NCI-H2107 (cell line): ENCODE results near the gene MTRFR.
A peak's percentile ranks its signal among the peaks of the same experiment; 100 is the strongest.
"Not testable (repeated sequence)": the region's sequence is repeated elsewhere in the genome, so short reads cannot be mapped to it uniquely, and the experiment has no call there.

ENCODE experiments used
- DNase-seq: peaks from one replicate; lab custom pipeline; 2025; lab: John Stamatoyannopoulos, UW

The MTRFR gene

GRCh38 chr12:123232807-123233504, at the start of gene MTRFR, which contains the start of gene MPHOSPH9:
MTRFR (plus strand) TSS chr12:123233436; CDS start chr12:123253675, 20,239 bp downstream.
MPHOSPH9 (minus strand) TSS chr12:123233141; CDS start chr12:123230364, 2,777 bp downstream.
- DNase-seq, result peak; percentile 99

DNA sequence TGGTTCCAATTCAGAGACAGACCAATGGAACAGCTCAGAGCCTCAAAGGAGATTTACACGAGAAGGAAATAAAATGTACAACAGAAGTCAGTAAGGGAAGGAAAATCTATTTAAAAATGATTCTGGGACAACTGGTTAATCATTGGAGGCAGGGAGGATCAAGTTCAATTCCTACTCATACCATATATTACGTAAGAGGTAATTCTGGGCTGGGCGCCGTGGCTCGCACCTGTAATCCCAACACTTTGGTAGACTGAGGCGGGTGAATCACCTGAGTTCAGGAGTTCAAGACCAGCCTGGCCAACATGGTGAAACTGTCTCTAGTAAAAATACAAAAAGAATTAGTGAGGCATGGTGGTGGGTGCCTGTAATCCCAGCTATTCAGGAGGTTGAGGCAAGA, 45.6 kb upstream of the MTRFR start:
- DNase-seq, result no peak

- no peak for DNase-seq
Observed at GRCh38 chr12:123199936-123200335, 33.3 kb upstream of the MTRFR start.

GRCh38 chr12:123200414-123200813, 32.8 kb upstream of the MTRFR start:
- no peak for DNase-seq

- DNase-seq, result not testable (repeated sequence)
Observed at GRCh38 chr12:123206794-123207193, 26.4 kb upstream of the MTRFR start.

- not testable (repeated sequence) for DNase-seq
Observed at GRCh38 chr12:123207815-123208214, 25.4 kb upstream of the MTRFR start.

DNA sequence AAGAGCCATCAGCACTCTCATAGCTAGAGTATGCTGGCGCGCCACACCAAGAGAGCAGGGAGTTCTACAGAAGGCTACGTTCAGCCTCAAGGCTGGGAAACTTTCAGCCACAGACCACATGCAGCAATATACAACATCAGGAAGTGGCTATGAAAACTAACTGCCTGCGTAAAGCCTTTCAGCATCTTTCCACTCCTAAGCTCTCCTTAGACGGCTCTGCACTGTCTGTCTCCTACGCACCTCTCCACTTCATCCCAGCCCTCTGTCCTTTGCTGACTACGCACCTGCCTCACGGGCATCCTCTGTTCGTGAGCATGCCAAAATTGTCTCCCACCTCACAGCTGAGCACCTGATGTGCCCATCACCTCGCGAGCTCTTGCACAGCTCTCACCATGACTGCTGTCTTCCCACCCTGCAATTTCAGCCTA, 10.0 kb upstream of the MTRFR start:
- no peak for DNase-seq

DNA sequence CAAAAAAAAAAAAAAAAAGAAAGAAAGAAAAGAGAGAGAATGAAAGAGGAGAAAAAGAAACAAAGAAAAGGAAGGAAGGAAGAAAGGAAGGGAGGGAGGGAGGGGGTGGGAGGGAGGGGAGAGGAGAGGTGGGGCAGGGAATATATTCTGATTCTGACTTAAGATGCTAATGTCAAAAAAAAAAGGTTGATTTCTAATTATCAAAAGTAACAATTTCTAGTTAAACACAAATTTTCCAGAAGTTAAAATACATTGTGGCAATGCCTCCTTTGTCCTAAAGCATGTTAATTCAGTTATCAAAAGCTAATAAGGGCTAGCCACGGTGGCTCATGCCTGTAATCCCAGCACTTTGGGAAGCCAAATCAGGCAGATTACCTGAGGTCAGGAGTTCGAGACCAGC, 7.8 kb upstream of the MTRFR start:
- DNase-seq, result no peak

DNA sequence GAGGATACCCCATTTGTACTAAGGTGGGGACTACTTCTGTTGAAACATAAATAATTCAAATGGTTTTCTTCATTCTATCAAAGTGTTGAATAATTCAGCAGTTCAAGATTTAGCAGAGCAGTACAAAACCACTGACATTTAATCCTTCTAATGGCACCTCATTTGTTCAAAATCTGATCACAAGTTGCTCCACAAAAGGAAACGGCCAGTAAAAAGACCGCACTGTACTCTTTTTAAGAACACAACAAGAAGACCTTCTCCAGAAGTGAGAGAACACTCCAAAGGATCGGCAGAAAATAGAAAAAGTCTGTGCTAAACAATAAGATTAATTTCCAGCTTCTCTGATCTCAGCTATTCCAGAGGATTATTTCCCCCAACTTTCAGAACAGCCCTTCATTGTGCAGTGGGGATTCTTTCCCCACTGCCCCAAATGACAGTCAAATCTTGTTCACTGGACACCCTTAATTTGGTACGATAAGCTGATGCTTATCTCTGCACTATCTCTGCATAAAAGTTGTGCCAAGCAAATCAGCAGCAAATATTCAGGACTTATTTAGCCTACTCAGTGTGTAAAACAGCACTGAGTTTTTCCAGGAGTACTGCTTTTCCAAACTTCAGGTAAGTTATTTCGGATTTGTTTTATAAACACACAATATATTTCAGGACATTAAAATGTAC, 5.5 kb upstream of the MTRFR start:
- DNase-seq, result no peak

DNA sequence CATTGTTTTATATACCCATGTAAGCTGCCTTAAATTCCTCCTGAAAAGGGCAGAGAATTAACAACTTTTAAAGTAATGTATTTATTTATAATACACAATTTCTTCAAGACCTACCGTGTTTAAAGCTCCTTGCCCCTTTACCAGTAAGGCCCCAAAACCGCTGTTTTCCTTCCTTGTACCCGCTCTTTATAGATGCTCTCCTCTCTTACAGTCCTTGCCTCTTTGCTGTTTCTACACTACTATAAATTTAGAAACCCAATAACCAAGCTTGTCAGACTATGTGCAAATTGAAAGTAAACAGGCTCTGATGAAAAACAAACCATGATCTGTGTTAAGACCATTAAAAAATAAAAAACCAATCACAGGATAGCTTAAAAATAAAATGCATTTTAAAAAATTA, 4.2 kb upstream of the MTRFR start:
- DNase-seq, result no peak

DNA sequence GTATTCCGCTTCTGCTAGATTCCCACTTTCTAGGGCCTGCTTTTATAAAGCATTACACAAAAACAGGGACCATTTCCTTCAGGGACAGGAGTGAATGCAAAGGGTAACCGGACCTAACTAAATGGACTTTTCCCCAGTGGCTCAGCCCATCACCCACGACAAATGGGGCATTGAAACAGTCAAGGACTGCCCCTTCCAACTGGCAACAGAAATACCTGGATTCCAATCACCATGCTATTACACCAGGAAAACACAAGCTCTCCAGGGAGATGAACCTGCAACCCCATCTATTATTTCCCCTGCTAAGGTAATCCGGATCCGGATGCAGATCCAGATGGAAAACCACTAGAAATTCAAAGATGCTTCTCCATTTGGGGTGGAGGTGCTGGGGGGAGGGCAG, 1.3 kb upstream of the MTRFR start:
- DNase-seq, result no peak

DNA sequence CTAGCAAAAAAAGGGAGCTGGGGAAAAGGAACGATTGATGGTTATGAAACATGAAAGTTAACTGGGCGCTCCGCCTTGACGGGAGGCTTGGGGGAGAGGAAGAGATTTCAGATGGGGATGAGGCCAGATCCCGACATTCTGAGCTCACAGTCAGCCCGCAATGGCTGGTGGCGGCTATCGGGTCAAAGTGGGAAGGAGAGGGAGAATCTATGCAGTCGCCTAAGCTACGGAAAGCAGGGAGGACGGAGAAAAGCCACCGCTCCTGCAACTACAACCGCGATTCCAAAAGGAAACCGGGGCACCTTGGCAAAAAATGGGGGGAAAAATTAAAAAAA, 797 bp upstream of the MTRFR start:
- no peak for DNase-seq

DNA sequence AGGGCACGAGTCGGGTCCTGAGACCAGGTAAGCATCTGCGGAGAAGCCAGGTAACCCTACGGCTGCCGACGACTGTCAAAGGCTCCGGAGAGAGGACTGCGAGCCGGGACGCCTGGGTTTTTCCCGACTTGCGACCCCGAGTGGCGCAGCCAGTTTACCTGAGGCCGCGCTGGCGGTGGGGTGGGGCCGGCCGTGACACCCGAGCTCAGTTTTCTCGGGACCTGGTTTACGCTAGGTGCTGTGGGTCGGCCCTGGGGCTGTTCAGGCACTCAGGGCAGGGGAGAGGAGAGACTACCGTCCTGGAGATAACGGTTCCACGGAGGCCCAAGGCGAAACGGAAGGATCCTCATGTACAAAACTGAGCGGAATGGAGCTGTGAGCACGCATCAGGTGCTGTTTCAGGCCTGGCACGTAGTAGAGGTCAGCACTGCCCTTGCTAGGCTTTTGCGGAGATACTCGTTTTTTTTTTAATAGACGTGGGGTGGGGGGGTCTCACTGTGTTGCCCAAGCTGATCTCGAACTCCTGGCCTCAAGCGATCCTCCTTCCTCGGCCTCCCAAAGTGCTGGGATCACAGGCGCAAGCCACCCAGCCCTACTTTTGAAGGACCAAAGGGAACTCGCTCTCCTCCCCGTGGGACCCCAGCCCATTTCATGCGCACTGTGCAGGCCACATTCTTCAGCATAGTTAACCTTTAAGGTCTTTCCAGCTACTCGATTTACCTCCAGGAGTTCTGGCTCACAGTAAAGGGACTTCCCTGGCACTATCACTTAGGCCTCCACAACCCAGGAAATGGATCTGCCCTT, 471 bp downstream of the MTRFR start:
- DNase-seq, result no peak

- peak; percentile 31 for DNase-seq
Observed at GRCh38 chr12:123237646-123238329, 4.6 kb downstream of the MTRFR start.

- DNase-seq, result no peak
Observed at GRCh38 chr12:123238330-123238682, 5.1 kb downstream of the MTRFR start.

GRCh38 chr12:123238961-123239360, 5.7 kb downstream of the MTRFR start:
- DNase-seq, result no peak

DNA sequence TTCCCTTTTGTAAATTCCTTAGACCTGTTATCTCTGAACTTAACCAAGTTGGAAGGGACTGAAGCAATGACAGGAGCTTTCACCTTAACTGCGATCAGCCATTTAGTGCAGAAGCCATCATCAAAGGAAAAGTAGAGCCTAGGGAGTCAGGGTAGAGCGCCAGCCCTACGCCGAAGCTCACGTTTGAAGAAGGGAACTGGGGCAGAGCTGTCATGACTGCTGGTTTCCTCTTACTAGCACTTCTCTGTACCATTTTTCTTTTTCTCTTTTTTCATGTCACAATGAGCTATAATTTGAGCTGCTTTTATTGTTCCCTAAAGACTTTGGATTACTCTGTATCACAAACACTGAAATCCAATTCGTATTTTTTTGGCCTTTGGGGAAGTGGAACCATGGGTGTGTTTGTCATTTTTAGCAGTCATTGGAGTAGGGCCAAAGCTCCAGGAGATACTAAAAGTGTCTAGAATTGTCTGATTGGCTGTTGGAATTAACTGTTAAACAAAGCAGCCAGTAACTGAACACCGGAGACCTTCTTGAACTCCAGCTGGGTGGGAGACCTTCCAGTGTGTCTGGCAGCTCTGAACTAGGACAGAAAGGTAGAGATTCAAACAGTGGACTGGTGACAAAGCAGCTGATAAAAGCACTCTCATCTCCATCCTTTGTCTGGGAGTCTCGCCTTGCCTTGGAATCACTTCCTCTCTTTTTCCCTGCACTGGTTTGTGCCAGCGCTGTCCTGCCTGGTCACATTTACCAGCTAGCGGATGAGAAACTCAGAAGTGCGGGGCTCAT, 9.1 kb downstream of the MTRFR start:
- DNase-seq, result peak; percentile 55

DNA sequence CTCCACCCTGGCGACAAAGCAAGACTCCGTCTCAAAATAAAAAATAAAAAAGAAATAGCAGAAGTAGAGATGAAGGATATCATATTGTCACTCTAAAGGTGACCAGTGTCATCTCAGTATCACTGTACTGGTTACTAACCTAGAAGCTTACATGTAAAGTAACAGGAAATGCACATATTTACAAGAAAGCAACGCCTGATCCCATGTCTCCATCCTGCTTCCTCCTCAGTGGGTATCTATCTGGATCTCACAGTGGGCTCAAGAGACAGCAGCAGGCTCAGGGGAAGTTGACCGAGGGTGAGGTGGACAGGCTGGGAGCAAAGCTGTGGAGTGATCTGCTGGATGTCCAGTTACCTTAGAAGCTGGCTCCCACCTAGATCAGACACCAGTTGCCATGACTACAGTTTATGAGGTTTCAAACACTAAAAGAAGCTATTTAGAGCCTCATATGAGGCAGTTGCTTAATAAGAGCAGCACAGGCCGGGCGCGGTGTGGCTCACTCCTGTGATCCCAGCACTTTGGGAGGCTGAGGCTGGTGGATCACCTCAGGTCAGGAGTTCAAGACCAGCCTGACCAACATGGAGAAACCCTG, 10.5 kb downstream of the MTRFR start:
- DNase-seq, result no peak

- DNase-seq, result no peak
Observed at GRCh38 chr12:123245678-123246077, 12.4 kb downstream of the MTRFR start.

- DNase-seq, result not testable (repeated sequence)
Observed at GRCh38 chr12:123248129-123248528, 14.9 kb downstream of the MTRFR start.
